Measurements from ENCODE around the gene PRKCB.

The PRKCB gene

GRCh38 chr16:24118126-24118821 lies 282.5 kb downstream of the PRKCB start:
- DNase-seq (ENCODE audit: low read depth): no peak
- no peak overlapping the region for H3K4me3 ChIP-seq (ENCODE audit: control insufficient read depth, low read depth, low read length)
- TF ChIP-seq CTCF (IDR thresholded peaks at IDR 0.05; ENCODE audit: control insufficient read depth, insufficient read depth, low read depth, low read length, missing control alignments): no peak

DNA sequence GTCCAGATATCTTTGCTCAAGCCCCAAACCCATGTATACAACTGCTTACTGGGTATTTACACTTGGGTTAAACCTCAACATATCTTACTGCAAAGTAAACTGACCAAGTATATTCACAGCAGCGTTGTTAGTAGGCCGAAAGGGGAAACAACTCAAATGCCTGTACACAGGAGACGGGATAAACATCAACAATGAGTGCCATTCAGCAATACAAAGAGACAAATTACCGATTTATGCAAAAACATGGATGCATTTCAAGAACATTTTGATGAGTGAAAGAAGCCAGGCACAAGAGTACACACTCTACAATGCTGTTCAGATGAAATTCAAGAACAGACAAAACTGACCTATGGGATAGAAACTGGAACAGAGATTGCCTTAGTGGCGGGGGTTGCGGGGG lies 284.0 kb downstream of the PRKCB start:
- DNase-seq (ENCODE audit: low read depth): no peak
- no peak for TF ChIP-seq CTCF (IDR thresholded peaks at IDR 0.05; ENCODE audit: control insufficient read depth, insufficient read depth, low read depth, low read length, missing control alignments)
- H3K4me3 ChIP-seq (ENCODE audit: control insufficient read depth, low read depth, low read length): no peak overlapping the region

GRCh38 chr16:24123275-24123674 lies 287.5 kb downstream of the PRKCB start:
- H3K4me3 ChIP-seq (ENCODE audit: control insufficient read depth, low read depth, low read length): no peak overlapping the region
- TF ChIP-seq CTCF (IDR thresholded peaks at IDR 0.05; ENCODE audit: control insufficient read depth, insufficient read depth, low read depth, low read length, missing control alignments): no peak
- DNase-seq (ENCODE audit: low read depth): no peak

DNA sequence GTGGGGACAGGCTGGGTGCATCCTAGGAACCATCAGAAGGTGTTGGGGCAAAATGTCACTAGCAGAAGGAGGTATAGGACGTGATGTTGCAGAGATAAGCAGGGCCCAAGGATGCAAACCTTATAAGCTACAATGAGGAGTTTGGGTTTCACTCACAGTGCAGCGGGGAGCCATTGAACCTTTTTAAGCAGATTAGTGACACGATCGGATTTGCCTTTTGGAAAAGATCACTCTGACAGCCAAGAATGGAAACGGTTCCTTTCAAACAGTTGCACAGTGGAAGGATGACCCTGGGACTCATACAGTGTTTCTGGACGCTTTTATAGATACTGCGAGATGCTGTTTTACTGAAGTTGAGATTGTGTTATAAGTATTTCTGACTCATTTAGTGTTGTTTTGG lies 288.5 kb downstream of the PRKCB start:
- H3K4me3 ChIP-seq (ENCODE audit: control insufficient read depth, low read depth, low read length): no peak overlapping the region
- TF ChIP-seq CTCF (IDR thresholded peaks at IDR 0.05; ENCODE audit: control insufficient read depth, insufficient read depth, low read depth, low read length, missing control alignments): no peak
- DNase-seq (ENCODE audit: low read depth): no peak

- TF ChIP-seq CTCF (IDR thresholded peaks at IDR 0.05; ENCODE audit: control insufficient read depth, insufficient read depth, low read depth, low read length, missing control alignments): no peak
- no peak for DNase-seq (ENCODE audit: low read depth)
- H3K4me3 ChIP-seq (ENCODE audit: control insufficient read depth, low read depth, low read length): no peak overlapping the region
Measured at GRCh38 chr16:24125214-24125613, 289.4 kb downstream of the PRKCB start.

DNA sequence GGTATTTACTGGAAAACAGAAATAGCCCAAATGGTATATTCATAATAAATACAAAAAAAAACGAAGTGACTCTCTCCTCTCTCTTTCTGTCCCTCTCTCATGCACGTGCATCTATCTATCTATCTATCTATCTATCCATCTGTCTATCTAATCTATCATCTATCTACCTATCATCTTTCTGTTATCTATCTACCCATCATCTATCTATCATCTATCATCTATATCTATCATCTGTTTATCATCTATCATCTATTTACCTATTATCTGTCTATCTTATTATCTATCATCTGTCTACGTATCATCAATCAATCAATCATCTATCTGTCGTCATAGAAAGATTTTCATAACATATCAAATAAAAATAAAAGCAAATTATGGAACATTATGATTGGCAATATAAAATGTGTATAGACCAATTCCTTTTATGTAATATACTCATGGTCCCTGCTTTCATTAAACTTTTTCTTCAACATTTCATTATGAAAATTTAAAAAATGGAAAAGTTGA lies 293.7 kb downstream of the PRKCB start:
- TF ChIP-seq CTCF (IDR thresholded peaks at IDR 0.05; ENCODE audit: control insufficient read depth, insufficient read depth, low read depth, low read length, missing control alignments): no peak
- H3K4me3 ChIP-seq (ENCODE audit: control insufficient read depth, low read depth, low read length): no peak overlapping the region
- no peak for DNase-seq (ENCODE audit: low read depth)
